ENCODE data around the gene TSPOAP1. TPM values are rescaled to one million over a fixed set of nuclear protein-coding genes. Genes with fewer than 3 reads are reported as not detected.

TSPOAP1 gene, protein sequence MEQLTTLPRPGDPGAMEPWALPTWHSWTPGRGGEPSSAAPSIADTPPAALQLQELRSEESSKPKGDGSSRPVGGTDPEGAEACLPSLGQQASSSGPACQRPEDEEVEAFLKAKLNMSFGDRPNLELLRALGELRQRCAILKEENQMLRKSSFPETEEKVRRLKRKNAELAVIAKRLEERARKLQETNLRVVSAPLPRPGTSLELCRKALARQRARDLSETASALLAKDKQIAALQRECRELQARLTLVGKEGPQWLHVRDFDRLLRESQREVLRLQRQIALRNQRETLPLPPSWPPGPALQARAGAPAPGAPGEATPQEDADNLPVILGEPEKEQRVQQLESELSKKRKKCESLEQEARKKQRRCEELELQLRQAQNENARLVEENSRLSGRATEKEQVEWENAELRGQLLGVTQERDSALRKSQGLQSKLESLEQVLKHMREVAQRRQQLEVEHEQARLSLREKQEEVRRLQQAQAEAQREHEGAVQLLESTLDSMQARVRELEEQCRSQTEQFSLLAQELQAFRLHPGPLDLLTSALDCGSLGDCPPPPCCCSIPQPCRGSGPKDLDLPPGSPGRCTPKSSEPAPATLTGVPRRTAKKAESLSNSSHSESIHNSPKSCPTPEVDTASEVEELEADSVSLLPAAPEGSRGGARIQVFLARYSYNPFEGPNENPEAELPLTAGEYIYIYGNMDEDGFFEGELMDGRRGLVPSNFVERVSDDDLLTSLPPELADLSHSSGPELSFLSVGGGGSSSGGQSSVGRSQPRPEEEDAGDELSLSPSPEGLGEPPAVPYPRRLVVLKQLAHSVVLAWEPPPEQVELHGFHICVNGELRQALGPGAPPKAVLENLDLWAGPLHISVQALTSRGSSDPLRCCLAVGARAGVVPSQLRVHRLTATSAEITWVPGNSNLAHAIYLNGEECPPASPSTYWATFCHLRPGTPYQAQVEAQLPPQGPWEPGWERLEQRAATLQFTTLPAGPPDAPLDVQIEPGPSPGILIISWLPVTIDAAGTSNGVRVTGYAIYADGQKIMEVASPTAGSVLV (N-terminal part only)
- total RNA-seq = under 0.01 and 0.43 TPM in 2 replicates

DNA sequence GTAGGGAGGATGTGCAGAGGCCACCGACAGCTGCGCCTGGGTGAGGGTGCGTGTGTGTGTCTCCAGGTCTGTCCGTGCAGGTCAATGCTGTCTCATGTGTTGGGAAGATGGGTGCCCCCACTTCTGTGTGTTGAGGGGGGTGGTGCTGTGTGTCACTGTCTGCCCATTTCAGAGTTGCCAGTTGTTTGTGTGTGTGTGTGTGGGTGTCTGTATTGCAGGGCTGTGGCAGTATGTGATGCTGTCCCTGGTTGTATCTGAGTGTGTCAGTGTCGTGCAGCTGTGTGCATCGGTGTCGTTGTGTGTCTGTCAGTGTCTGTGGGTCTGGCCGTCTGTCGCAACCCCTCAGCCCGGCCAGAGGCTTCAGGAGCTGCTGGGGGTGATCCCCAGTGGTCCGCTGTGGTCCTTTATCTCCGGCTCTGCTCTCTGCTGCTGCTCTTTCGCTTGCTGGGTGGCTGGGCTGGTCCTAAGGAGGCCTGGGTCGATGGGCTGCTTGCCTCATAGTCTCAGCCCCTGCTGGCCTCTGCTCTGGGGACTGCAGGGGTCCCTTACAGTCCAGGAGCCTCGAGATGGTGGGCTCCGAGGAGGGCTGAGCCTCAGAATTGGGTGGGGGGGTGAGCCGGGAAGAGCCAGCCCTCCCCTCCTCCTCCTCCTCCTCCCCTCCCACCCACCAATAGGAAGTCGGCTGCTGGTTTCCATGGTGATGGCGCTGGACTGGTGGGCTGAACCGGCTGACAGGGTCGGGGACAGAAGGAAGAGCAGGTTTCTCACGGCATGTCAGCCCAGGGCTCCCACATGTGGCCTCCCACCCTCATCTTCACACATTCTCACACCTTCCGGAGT is at the start of gene TSPOAP1:
Gene TSPOAP1 (minus strand): TSS at position 601 of the 840 bp plus-strand sequence. CDS start 875 bp downstream, outside the sequence.

DNA sequence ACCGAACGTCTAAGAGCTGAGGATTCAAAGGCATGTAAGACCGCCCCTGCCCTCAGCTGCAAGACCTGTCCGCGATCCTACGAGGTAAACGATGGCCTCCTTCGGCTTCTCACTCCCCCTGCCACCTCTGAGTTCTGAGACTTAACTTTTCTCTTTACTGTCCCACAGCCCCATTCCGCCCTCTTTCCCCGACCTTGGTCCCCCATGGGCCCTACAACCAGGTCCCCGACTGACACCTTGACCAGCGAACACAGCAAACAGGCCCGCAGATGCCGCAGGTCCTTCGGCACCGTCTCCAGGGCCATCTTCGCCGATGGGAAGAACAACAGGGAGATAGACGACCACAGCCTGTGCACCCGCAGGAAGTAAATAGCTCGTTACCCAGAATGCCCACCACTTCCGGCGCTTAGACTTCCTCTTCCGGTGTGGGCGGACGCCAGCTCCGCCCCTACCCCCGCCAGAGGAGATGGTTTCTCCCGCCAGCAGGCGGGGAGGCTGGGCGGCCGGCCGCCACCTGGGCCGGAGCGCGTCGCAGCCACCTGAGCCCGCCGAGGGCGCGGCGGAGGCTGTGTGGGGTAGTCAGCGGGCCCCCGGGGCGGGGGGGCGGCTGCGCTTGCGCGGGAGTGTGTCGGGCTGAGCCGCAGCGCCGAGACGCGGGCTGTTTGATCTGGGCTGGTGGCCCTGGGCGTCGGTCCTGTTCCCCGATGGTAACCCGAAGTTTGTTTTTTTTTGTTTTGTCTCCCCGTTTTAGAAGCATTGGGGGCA is 23.4 kb upstream of the TSPOAP1 start, which contains the start of gene SUPT4H1:
Gene SUPT4H1 (minus strand): TSS at position 371 of the 765 bp plus-strand sequence. CDS start 66 bp downstream, at position 305.

DNA sequence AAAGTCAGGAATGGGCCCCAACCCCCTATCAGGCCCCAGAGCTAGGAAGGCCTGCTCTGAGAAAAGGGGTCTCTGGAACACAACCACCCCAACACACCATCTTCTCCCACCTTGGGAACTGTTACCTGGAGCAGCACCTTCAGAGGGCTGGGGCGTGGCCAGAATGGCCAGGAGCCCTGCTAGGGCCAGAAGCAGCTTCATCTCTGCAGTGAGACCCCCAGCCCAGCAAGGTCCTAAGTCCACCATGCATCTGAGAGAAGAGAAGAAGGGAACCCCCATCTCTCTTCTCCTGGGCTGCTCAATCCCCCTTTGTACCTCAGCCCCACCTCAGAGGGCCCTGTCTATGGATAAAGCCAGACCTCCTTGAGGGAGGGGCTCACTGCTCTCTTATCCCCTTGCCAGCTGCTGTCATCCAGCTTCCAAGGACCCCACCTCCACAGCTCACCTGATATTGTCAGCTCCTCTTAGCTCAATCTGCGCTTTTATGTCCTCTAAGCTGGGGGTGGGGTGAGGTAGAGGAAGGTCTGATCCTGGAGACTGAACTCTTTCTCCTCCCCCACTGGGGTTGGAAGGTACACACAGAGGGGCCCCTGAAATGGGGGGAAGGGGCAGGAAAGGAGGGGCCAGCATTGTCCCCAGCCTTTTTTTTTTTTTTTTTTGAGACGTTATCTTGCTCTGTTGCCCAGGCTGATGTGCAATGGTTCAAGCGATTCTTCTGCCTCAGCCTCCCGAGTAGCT is 47.9 kb downstream of the TSPOAP1 start, which contains the start of gene MPO:
Gene MPO (minus strand): TSS at position 456 of the 738 bp plus-strand sequence. CDS start 177 bp downstream, at position 279.

Other genes starting within 250 kb of the TSPOAP1 start
- gene DYNLL2, start 245.4 kb downstream of the TSPOAP1 start, total RNA-seq = 9.7 TPM in 2 replicates
- not detected in 2 replicates for gene OR4D1, start 180.4 kb downstream of the TSPOAP1 start, total RNA-seq
- not detected in 2 replicates for gene OR4D2, start 161.8 kb downstream of the TSPOAP1 start, total RNA-seq
- not detected in 2 replicates for gene EPX, start 136.1 kb downstream of the TSPOAP1 start, total RNA-seq
- 6.2 and 11.3 TPM in 2 replicates for gene MKS1, start 109.5 kb downstream of the TSPOAP1 start, total RNA-seq
- not detected in 2 replicates for gene LPO, start 90.2 kb downstream of the TSPOAP1 start, total RNA-seq
- not detected in 2 replicates for gene MPO, start 47.9 kb downstream of the TSPOAP1 start, total RNA-seq
- gene SUPT4H1, start 23.4 kb upstream of the TSPOAP1 start, total RNA-seq = 26.6 and 39.6 TPM in 2 replicates
- gene RNF43, start 88.7 kb upstream of the TSPOAP1 start, total RNA-seq = not detected in 2 replicates
- gene HSF5, start 159.6 kb upstream of the TSPOAP1 start, total RNA-seq = under 0.01 TPM in 1 of 2 replicates, not detected in the other
- 25.8 and 27.3 TPM in 2 replicates for gene MTMR4, start 185.8 kb upstream of the TSPOAP1 start, total RNA-seq

All from pericardium fibroblast (primary cell).